GM21786 (cell line): ENCODE results near the gene UNC5CL.

ENCODE experiments used
- ATAC-seq: cut with Tn5 transposase; IDR thresholded peaks from one replicate; pipeline ENCODE4 v1.9.1; 2021; ENCODE audit not compliant: unreplicated experiment

Gene UNC5CL

GRCh38 chr6:41039060-41039998, at the start of gene UNC5CL:
Gene UNC5CL, minus strand, starts transcription at chr6:41039221. Its CDS starts 4,147 bp downstream, at chr6:41035074.
- ATAC-seq, result no peak

GRCh38 chr6:41088451-41088850, 49.4 kb upstream of the UNC5CL start:
- ATAC-seq, result no peak

DNA sequence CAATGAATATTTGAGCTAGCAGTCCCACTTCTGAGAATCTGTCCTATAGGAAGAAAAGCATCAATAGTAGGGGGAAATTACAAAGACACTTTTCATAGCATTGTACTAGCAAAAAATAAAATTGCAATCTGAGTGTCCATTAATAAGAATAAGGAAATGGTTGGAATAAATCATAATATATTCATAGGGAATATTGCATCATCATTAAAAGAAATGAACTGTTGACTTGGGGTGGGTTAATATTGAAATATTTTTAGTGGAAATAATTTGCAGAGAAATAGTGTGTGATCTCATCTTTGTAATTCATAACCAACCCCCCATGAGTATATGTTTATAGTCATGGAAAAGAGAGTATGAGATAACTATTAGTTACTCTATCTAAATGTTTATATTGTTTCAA, 46.2 kb upstream of the UNC5CL start:
- no peak for ATAC-seq

DNA sequence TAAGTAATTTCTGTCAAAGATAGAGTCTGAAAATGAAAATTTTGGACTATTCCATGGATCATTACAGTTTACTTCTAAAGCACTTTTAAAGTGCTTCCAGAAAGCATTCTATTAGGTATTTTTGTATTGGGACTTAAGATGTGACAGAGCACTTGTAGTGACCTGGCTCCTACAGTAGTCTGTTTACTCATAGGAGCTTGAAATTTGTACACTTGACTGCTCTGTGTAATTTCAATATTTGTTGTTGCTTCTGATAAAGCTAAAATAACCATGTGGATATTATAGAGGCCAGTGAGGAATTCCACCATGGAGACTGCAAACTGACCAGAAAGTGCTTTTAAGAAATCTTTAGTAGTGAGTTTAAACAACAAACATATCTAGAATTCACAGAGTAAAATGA, 44.1 kb upstream of the UNC5CL start:
- no peak for ATAC-seq

- ATAC-seq, result no peak
Measured at GRCh38 chr6:41080621-41081020, 41.6 kb upstream of the UNC5CL start.

DNA sequence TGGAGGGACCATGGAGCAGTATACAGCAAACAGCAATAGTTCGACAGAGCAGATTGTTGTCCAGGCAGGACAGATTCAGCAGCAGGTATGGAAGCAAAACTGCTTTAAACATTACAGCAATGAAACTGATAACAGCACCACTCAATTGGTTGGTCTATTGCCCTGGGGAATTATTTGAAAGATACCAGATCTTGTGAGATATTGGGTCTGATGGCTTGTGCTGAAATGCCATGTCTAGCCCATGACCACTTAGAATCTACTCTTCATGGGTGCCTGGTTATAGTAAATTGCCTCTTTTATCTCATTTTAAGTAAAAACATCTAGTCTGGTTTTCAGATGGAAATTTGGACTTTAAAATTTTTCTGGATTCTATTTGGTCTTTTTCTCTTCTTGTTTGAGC, 40.1 kb upstream of the UNC5CL start:
- ATAC-seq, result no peak

GRCh38 chr6:41078101-41078500, 39.1 kb upstream of the UNC5CL start:
- ATAC-seq, result no peak

DNA sequence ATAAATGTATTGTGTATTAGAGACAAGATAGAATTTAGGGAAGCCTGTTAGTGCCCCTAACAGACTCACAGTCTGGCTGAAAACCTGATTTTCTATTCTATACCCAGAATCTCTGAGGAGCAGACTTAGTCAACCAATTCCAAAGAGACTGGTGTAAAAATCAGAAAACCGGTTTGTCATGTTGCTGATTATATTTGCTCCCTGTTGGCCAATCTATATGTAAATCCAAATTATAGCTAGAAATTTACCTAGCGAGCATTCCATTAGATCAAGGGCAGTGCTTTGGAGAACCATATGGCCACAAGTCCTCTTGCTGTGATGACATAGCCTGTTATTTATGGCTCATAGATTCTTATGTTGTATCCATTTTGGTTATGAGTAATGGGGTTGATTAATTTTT, 38.5 kb upstream of the UNC5CL start:
- no peak for ATAC-seq

GRCh38 chr6:41075651-41076626, 36.9 kb upstream of the UNC5CL start:
- ATAC-seq, result no peak

GRCh38 chr6:41074692-41075436, 35.8 kb upstream of the UNC5CL start:
- no peak for ATAC-seq

- ATAC-seq, result no peak
Measured at GRCh38 chr6:41073968-41074691, 35.1 kb upstream of the UNC5CL start.

DNA sequence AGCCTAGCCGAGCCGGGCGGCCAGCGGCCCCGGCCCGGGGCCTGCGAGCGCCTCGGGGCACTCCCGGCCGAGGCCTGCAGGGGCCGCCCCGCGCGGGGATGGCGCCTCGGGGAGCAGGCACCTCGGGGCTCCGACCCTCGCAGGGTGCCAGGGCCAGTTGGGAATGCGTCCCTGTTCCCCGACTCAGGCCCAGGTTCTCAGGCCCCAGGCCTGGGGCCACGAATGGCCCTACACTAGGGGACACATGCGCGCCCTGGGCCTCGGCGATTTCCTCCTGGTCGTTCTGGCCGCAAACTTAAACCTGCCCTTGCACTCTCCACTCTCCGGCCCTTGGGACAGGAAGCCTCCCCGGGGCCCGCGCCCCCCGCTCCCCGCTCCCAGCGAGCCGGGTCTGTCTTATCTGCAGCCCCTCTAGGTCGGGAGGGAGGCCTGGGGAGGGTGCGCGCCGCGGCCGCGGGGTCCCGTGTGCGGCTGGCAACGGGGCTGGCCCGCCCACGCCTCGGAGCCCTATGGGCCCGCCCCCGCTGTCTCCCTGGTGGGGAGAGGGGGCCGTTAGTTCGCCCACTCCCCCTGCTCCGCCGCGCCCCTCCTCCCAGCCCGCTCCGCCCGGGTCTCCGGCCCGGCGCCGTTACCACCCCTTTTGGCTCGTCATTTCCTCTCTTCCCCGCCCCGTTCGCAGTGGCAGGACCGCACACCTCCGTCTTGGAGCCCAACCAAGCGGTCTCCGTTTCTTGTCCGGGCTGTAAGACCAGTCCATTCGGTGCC, 34.4 kb upstream of the UNC5CL start:
- peak; percentile 24 for ATAC-seq

DNA sequence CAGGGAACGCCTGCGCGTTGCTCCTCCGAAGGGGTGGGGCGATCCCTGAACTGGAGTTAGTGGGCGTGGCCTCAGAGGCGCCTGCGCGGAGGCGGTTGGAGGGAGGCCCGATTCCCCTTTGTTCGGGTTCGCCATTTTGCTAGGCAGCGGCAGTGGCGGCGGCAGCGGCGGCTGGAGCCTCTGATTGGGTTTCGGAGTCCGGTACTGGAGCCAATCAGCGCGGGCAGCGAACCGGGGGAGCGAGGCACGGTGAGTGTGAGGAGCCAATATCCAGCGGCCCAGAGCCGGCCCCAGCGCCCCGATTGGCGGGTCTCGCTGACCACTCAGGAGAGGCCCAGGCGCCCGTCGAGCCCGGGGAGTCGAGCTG, 33.8 kb upstream of the UNC5CL start, which contains the start of gene NFYA:
NFYA (plus strand) TSS at position 139 of the 367 bp plus-strand sequence. CDS start 6,116 bp downstream, outside the sequence.
- ATAC-seq, result peak; percentile 61

- ATAC-seq, result peak; percentile 70
Measured at GRCh38 chr6:41071923-41072835, 33.2 kb upstream of the UNC5CL start, which contains the start of gene OARD1. Gene OARD1, minus strand, starts transcription at chr6:41072356. Its CDS starts 722 bp downstream, at chr6:41071634.

DNA sequence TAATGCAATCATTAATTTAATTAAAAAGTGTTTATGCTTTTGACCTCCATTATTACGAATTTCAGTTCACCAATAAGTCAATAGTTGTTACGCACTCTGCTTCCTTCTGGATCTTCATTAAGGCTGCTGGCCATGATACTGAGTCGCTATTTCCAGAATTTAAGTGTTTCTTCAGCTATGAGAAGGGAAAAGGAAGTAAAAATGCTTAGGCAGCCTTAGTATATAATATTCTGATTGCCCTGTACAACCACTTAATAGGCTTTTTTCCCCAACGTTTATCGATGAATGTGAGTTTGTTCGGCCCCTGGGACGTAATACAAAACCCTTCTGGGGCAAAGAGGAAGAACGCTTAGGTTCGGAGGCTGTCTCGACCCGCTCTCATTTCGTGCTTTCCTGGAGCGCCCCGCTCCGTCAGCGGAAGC, 32.5 kb upstream of the UNC5CL start:
- ATAC-seq, result no peak

- ATAC-seq, result no peak
Measured at GRCh38 chr6:41066867-41067304, 27.9 kb upstream of the UNC5CL start.

DNA sequence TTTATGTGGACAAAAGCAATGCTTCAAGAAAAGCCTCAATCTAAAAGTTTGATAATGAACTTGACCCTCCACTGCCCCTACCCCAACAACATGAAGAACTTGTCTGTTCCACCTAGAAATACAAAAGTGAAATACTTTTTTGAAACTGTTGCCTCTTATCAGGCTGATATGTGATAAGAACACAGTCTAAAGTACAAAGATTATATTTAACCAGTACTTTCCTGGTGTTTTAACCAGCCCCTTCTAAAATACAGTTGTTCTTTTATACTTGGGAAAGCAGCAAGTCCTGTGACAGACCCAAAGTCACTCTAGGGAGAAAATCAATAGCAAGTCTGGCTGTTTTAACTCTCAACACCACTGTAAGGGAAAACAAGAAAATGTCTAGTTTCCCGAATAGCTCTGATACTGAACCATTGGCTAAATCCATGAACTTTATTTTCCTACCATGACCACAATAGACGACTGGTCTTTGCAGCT, 26.6 kb upstream of the UNC5CL start:
- ATAC-seq, result no peak

DNA sequence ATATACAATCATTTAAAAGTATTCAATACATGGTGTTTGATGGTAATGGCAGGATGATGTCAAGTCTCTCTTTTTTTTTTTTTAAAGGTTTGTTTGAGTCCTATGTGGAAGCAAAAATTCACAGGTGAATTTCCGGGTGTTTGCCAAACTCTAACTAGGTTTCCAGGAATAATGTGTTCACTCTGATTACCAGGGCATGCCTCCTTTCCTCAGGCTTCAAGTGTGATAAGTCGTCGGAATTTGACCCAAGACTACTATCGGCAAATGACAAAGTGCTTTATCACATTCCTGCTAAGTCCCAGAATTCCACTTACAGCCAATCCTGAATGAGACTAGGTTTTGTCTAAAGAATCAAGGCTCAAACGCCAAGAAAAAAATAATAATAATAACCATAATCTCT, 25.8 kb upstream of the UNC5CL start:
- ATAC-seq, result no peak
